SK-N-DZ (cell line): Measurements from ENCODE around the gene PHF1.

ENCODE experiments used
- DNase-seq: peaks from one replicate; pipeline ENCODE4 v3.0.0-alpha.2; 2015; ENCODE audit warnings: low spot score
- small RNA-seq, 2 experiments: library from RNA; depleted of rRNA; stranded (forward); fragments of <200 nt; gene quantifications; one replicate each; pipeline ENCODE3, GENCODE V24; 2014

The PHF1 gene

DNA sequence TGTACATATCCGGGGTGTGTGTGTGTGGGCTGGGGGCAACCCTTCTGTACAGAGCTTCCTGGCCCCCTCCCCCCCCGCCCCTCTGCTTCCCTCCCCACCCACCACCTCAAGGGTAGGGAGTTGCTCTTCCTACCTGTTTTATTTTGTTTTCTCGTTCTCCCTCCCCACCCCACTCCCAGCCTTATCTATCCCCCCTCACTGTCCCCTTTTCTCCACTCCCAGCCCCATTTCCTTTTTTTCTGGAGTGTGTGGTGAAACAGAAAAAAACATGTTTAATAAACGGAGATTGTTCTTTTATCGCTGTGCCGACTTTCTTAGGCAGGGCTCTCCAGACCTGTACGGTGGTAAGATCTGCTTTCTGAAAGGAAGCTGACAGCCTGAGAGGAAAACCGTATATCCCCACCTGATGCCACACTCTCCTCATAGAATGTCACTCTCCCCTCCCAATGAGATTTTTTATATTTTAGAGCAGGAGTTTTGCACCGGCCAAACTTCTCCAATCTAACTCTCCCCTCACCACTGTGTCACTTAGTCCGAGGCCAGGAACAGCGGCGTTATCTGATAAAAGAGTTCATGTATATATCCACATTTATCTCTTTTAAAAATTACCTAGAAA, 42.7 kb downstream of the PHF1 start:
- no peak for DNase-seq

- peak; percentile 96 for DNase-seq
Observed at GRCh38 chr6:33454009-33454946, 43.5 kb downstream of the PHF1 start, which contains the start of gene ZBTB9. ZBTB9 (plus strand) TSS chr6:33454576; CDS start chr6:33455101, 525 bp downstream.

- no peak for DNase-seq
Observed at GRCh38 chr6:33455051-33455450, 44.2 kb downstream of the PHF1 start.

GRCh38 chr6:33456156-33456555, 45.3 kb downstream of the PHF1 start:
- DNase-seq: no peak

- DNase-seq: no peak
Observed at GRCh38 chr6:33458676-33459075, 47.9 kb downstream of the PHF1 start.

DNA sequence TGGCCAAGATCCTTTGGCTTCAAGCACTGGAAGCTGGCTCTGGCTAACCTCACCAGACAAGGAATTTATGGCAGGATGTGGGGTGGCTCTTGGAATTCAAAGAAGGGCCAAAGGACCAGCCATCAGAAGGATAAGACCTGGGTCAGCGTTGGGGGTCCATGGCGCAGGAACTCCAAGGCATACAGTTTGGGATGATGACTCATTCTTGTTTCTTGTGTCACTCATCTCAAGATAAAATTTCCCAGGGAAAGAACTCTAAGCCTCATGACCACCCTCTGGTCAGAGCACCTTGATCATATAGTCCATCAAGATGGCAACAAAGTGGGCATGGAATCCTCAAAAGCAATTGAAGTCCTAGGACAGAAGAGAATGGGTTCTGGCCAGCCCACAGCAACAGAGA, 48.4 kb downstream of the PHF1 start:
- DNase-seq: no peak

Small RNA genes lying within 50 kb of the gene (small RNA-seq; reads per million reads assigned to genes)
- gene RPL35AP4 (0 reads per million in 2 experiments), gene ZBTB9 (0 reads per million in 2 experiments)
